Cardiac fibroblast (primary cell): Measurements from ENCODE around the gene NEAT1.

Experiments
- DNase-seq, 2 donors: peaks; one replicate each; pipeline versions ENCODE4 v3.0.0 to v3.0.0-alpha.2; 2010; ENCODE audit warnings: low read depth in 2 of 2
- H3K4me3 ChIP-seq, 2 donors: replicated peaks in 1 of 2; 1 replicate in 1 of 2; 2 replicates in 1 of 2; pipeline ENCODE4 v1.5.1; 2011; ENCODE audit warnings: low read depth in 2 of 2, low read length in 2 of 2, mild to moderate bottlenecking in 2 of 2, moderate library complexity in 1 of 2
- CTCF ChIP-seq: IDR thresholded peaks from one replicate; pipeline ENCODE4 v1.5.1; 2011; ENCODE audit warnings: low read depth, mild to moderate bottlenecking, low read length, inconsistent platforms

Gene NEAT1

DNA sequence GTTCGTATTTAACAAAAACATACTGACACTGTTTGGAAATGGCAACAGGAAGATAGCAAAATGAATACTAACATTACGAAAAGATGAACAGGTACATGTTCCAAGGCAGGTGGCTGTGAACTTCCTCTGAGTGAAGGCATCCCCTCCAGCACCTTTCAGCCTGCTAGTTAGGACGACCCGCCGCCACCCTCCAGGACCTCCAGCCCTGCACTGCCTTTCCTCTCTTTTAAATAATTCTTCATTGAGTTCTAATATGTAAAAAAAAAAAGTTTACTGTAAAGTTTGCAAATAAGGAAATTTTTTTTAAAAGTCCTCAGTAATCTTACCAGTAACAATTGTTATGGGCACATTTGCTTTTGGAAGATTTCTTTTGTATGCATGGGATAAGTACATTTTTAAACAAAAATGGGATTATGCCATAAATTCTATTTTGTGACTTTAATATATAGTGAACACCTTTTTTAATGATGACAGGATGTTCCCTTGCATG is 6.0 kb downstream of the NEAT1 start:
- peak in 1 of 2 donors; percentile 86 for DNase-seq
- no peak for TF ChIP-seq CTCF
- peak overlapping the region; percentile 88 to 91 for H3K4me3 ChIP-seq

GRCh38 chr11:65429068-65429681 is 6.6 kb downstream of the NEAT1 start:
- TF ChIP-seq CTCF = no peak
- peak overlapping the region; percentile 88 to 91 for H3K4me3 ChIP-seq
- peak; percentile 84 to 88 for DNase-seq

- H3K4me3 ChIP-seq = peak overlapping the region; percentile 88 to 91
- DNase-seq = peak; percentile 89 to 94
- no peak for TF ChIP-seq CTCF
Measured at GRCh38 chr11:65429724-65430405, 7.3 kb downstream of the NEAT1 start.

- peak; percentile 76 to 85 for DNase-seq
- peak overlapping the region; percentile 88 to 91 for H3K4me3 ChIP-seq
- no peak for TF ChIP-seq CTCF
Measured at GRCh38 chr11:65430406-65431217, 8.0 kb downstream of the NEAT1 start.

GRCh38 chr11:65431451-65432099 is 9.0 kb downstream of the NEAT1 start:
- no peak for TF ChIP-seq CTCF
- peak; percentile 60 to 76 for DNase-seq
- H3K4me3 ChIP-seq = peak overlapping the region; percentile 6 to 24

DNA sequence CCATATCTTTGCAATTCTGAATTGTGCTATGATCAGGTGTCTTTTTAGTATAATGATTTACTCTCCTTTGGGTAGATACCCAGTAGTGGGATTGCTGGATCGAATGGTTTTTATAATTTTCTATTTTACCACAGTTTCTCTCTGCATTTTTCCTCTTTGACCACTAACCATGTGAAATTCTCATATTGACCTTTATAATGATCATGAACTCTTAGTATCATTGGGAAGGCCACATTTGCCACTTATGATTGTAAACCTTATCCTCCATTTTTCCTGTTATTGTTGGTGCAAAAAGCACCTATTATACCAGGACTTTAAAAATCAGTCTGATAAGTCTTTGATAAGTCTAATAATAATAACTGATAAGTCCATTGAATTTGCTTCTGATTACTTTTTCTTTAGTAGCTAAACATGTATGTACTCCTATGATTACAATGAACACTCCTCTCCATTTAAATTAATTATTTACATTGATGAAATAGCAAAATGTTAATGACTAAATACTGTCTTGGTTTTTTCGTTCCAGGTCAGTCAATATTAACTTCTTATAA is 9.6 kb downstream of the NEAT1 start:
- peak; percentile 41 to 60 for DNase-seq
- H3K4me3 ChIP-seq = peak overlapping the region in 1 of 2 donors; percentile 24

More for the DNA sequence above, 9.6 kb downstream of the NEAT1 start:
- TF ChIP-seq CTCF = no peak
